IMR-90 (cell line): ENCODE data around the gene IL1F10. TPM values are rescaled to one million over a fixed set of nuclear protein-coding genes. Genes with fewer than 3 reads are reported as not detected.

ENCODE experiments used
- ATAC-seq: fragments of 200-7000 bp; cut with Tn5 transposase; 2 replicates; pipeline ENCODE4 v1.9.1; 2020; ENCODE audit warnings: low read depth, mild to moderate bottlenecking, moderate library complexity
- BruUV-seq: library from RNA; stranded (reverse); fragments of 400-500 nt; replicated peaks from 2 replicates; lab custom pipeline; 2021; lab: Mats Ljungman, UMichigan
- CTCF ChIA-PET: fragments of 300-600 bp; formaldehyde crosslinking; extraction: SDS; loops from one replicate; lab custom pipeline; 2021; ENCODE audit warnings: antibody characterized with exemption; lab: Yijun Ruan, JAX
- POLR2A ChIA-PET: fragments of 300-600 bp; sonication (Branson Sonifier 250); formaldehyde crosslinking; loops from one replicate; lab custom pipeline; 2022; ENCODE audit warnings: antibody characterized with exemption; ENCODE audit not compliant: unreplicated experiment; lab: Charles Lee
- DNase-seq: peaks from one replicate; pipeline ENCODE4 v3.0.0; 2013
- H2AFZ ChIP-seq: replicated peaks from 2 replicates; pipeline ENCODE3; 2013; ENCODE audit warnings: low read length, mild to moderate bottlenecking; ENCODE audit not compliant: poor library complexity
- H2AK5ac ChIP-seq: 2 replicates; pipeline ENCODE4 v1.6.1; 2013; ENCODE audit warnings: low read depth, low read length, inconsistent platforms
- H2AK9ac ChIP-seq: replicated peaks from 2 replicates; pipeline ENCODE3; 2013; ENCODE audit warnings: mild to moderate bottlenecking, low read depth, low read length, moderate library complexity; ENCODE audit not compliant: poor library complexity
- H2BK120ac ChIP-seq: 2 replicates; pipeline ENCODE4 v1.6.1; 2013; ENCODE audit warnings: low read depth, low read length, inconsistent platforms
- H2BK15ac ChIP-seq: 3 replicates; pipeline ENCODE4 v1.6.1; 2013; ENCODE audit warnings: low read depth, low read length, inconsistent platforms
- H2BK20ac ChIP-seq: 2 replicates; pipeline ENCODE4 v1.6.1; 2013; ENCODE audit warnings: low read depth, mild to moderate bottlenecking, inconsistent platforms, low read length, moderate library complexity
- H2BK5ac ChIP-seq: 2 replicates; pipeline ENCODE4 v1.6.1; 2013; ENCODE audit warnings: mild to moderate bottlenecking, low read depth, low read length, inconsistent platforms; ENCODE audit not compliant: poor library complexity, severe bottlenecking
- H3K14ac ChIP-seq: replicated peaks from 2 replicates; pipeline ENCODE4 v1.6.1; 2013; ENCODE audit warnings: low read depth, low read length, inconsistent platforms
- H3K18ac ChIP-seq: 2 replicates; pipeline ENCODE4 v1.6.1; 2013; ENCODE audit warnings: low read depth, low read length, control low read depth
- H3K23ac ChIP-seq: 2 replicates; pipeline ENCODE4 v1.6.1; 2013; ENCODE audit warnings: low read depth, low read length, inconsistent platforms
- H3K27ac ChIP-seq: 2 replicates; pipeline ENCODE4 v1.5.1; 2013; ENCODE audit warnings: mild to moderate bottlenecking, control low read depth, low read length; ENCODE audit not compliant: insufficient read depth
- H3K27me3 ChIP-seq: 2 replicates; pipeline ENCODE4 v1.6.1; 2013; ENCODE audit warnings: low read length; ENCODE audit not compliant: control insufficient read depth, insufficient read depth
- H3K36me3 ChIP-seq: 2 replicates; pipeline ENCODE4 v1.6.1; 2013; ENCODE audit warnings: low read length, mixed read lengths; ENCODE audit not compliant: control insufficient read depth, insufficient read depth
- H3K4ac ChIP-seq: 2 replicates; pipeline ENCODE4 v1.6.1; 2013; ENCODE audit warnings: low read depth, low read length, inconsistent platforms
- H3K4me1 ChIP-seq: 2 replicates; pipeline ENCODE4 v1.6.1; 2013; ENCODE audit warnings: low read length, mixed read lengths; ENCODE audit not compliant: control insufficient read depth, insufficient read depth
- H3K4me2 ChIP-seq: 2 replicates; pipeline ENCODE4 v1.6.1; 2013; ENCODE audit warnings: low read depth, mild to moderate bottlenecking, control low read depth, low read length, moderate library complexity
- H3K4me3 ChIP-seq: 2 replicates; pipeline ENCODE4 v1.5.1; 2013; ENCODE audit warnings: low read depth, mild to moderate bottlenecking, control low read depth, low read length, moderate library complexity; ENCODE audit not compliant: insufficient read depth
- H3K56ac ChIP-seq: 2 replicates; pipeline ENCODE4 v1.6.1; 2013; ENCODE audit warnings: low read length, inconsistent platforms; ENCODE audit not compliant: insufficient read depth; ENCODE audit errors: extremely low read depth
- H3K79me1 ChIP-seq, 2 experiments: 2 replicates each; pipeline ENCODE4 v1.6.1; 2013; ENCODE audit warnings: low read length in 2 of 2, inconsistent platforms in 1 of 2, low read depth in 1 of 2
- H3K9ac ChIP-seq: 2 replicates; pipeline ENCODE4 v1.6.1; 2013; ENCODE audit warnings: low read depth, low read length, control low read depth
- H3K9me1 ChIP-seq: 2 replicates; pipeline ENCODE4 v1.6.1; 2013; ENCODE audit warnings: low read length, inconsistent platforms; ENCODE audit not compliant: insufficient read depth
- H3K9me3 ChIP-seq: 2 replicates; pipeline ENCODE4 v1.6.1; 2013; ENCODE audit warnings: low read length; ENCODE audit not compliant: control insufficient read depth, insufficient read depth
- H4K20me1 ChIP-seq: 2 replicates; pipeline ENCODE4 v1.6.1; 2013; ENCODE audit warnings: low read length, inconsistent platforms; ENCODE audit not compliant: insufficient read depth
- H4K5ac ChIP-seq: 2 replicates; pipeline ENCODE4 v1.6.1; 2013; ENCODE audit warnings: mild to moderate bottlenecking, low read depth, low read length, control low read depth
- H4K8ac ChIP-seq, 2 experiments: 2 replicates each; pipeline ENCODE4 v1.6.1; 2013; ENCODE audit warnings: low read depth in 2 of 2, low read length in 2 of 2, control low read depth in 1 of 2, inconsistent platforms in 1 of 2
- H4K91ac ChIP-seq: 2 replicates; pipeline ENCODE4 v1.6.1; 2013; ENCODE audit warnings: low read depth, low read length, inconsistent platforms; ENCODE audit not compliant: insufficient read depth
- BHLHE40 ChIP-seq: fragments of 150-350 bp; IDR thresholded peaks from 2 replicates; pipeline ENCODE4 v1.6.1; 2016; ENCODE audit warnings: mild to moderate bottlenecking, low read depth, low read length
- CEBPB ChIP-seq: IDR thresholded peaks from 2 replicates; pipeline ENCODE4 v1.6.1; 2012; ENCODE audit warnings: low read depth, low read length, improper control_type of control experiment
- CHD1 ChIP-seq: IDR thresholded peaks from 2 replicates; pipeline ENCODE4 v1.6.1; 2012; ENCODE audit warnings: low read depth, low read length, improper control_type of control experiment
- ELK1 ChIP-seq: fragments of 150-350 bp; IDR thresholded peaks from 2 replicates; pipeline ENCODE4 v1.6.1; 2016; ENCODE audit warnings: low read depth, mild to moderate bottlenecking, low read length, moderate library complexity, borderline replicate concordance
- FOS ChIP-seq: fragments of 150-350 bp; IDR thresholded peaks from 2 replicates; pipeline ENCODE4 v1.6.1; 2016; ENCODE audit warnings: low read depth, low read length
- MAFK ChIP-seq: IDR thresholded peaks from 2 replicates; pipeline ENCODE4 v1.6.1; 2012; ENCODE audit warnings: low read depth, low read length, improper control_type of control experiment
- MAZ ChIP-seq: IDR thresholded peaks from 2 replicates; pipeline ENCODE4 v1.6.1; 2012; ENCODE audit warnings: low read depth, mild to moderate bottlenecking, low read length, improper control_type of control experiment, moderate library complexity, borderline replicate concordance
- MXI1 ChIP-seq: IDR thresholded peaks from 2 replicates; pipeline ENCODE4 v1.6.1; 2012; ENCODE audit warnings: low read depth, mild to moderate bottlenecking, low read length, moderate library complexity, borderline replicate concordance
- POLR2A ChIP-seq: IDR thresholded peaks from 2 replicates; pipeline ENCODE4 v1.6.1; 2012; ENCODE audit warnings: mild to moderate bottlenecking, low read depth, low read length
- RAD21 ChIP-seq: IDR thresholded peaks from 2 replicates; pipeline ENCODE4 v1.6.1; 2012; ENCODE audit warnings: low read length, improper control_type of control experiment
- RCOR1 ChIP-seq: IDR thresholded peaks from 2 replicates; pipeline ENCODE4 v1.6.1; 2012; ENCODE audit warnings: mild to moderate bottlenecking, low read length, improper control_type of control experiment; ENCODE audit not compliant: insufficient replicate concordance
- RFX5 ChIP-seq: IDR thresholded peaks from 2 replicates; pipeline ENCODE4 v1.8.0; 2012; ENCODE audit warnings: low read depth, mild to moderate bottlenecking, low read length, moderate library complexity
- SMC3 ChIP-seq: fragments of 150-350 bp; IDR thresholded peaks from 2 replicates; pipeline ENCODE4 v1.6.1; 2016; ENCODE audit warnings: low read depth, mild to moderate bottlenecking, antibody characterized with exemption, low read length, moderate library complexity
- USF2 ChIP-seq: fragments of 150-350 bp; IDR thresholded peaks from 2 replicates; pipeline ENCODE4 v1.6.1; 2017; ENCODE audit warnings: mild to moderate bottlenecking, antibody characterized with exemption, low read length, low read depth
- WGBS, 2 experiments: methylation state at CpG; one replicate each; pipeline versions ENCODE4 v1.1.5 to v1.1.7; 2013; ENCODE audit warnings: missing lambda C conversion rate in 2 of 2; ENCODE audit not compliant: insufficient read length in 1 of 2; ENCODE audit errors: extremely low coverage in 2 of 2; 5-methylcytosine and 5-hydroxymethylcytosine counted together
- dilution Hi-C: fragments of 300-500 bp; cut with HindIII; formaldehyde crosslinking; loops from one replicate; pipeline ENCODE4 v1.14.3; 2018; ENCODE audit warnings: low sequenced_read_pairs; ENCODE audit not compliant: unreplicated experiment
- in situ Hi-C: fragments of 300-500 bp; cut with MboI; formaldehyde crosslinking; loops from 3 replicates; pipeline ENCODE4 v1.14.3; 2019; ENCODE audit warnings: low sequenced_read_pairs, inconsistent platforms, mixed read lengths
- intact Hi-C: fragments of 100-400 bp; cut with micrococcal nuclease; formaldehyde crosslinking; loops from 2 replicates; pipeline ENCODE4 v1.10.0; 2022
- polyA plus RNA-seq, 3 experiments: library from polyadenylated mRNA; depleted of rRNA; stranded (reverse); fragments of >200 nt; gene quantifications; 2 replicates each; pipeline ENCODE4 v1.2.3, GENCODE V29; 2012; ENCODE audit warnings: low replicate concordance in 1 of 3
- total RNA-seq: library from RNA; depleted of rRNA; stranded (reverse); fragments of >200 nt; gene quantifications from 2 replicates; pipeline ENCODE4 v1.2.3, GENCODE V29; 2012
- TF ChIP-seq, protein P1 (sequence below): conservative IDR thresholded peaks from 2 replicates; pipeline ENCODE4 v1.5.1; 2012; ENCODE audit warnings: mild to moderate bottlenecking, low read depth, low read length, improper control_type of control experiment

IL1F10 gene
- total and polyA plus RNA-seq, 2 of the 4 experiments (the other 2 are of a cell fraction), result not detected

GRCh38 chr2:113120861-113121260 lies 53.1 kb downstream of the IL1F10 start:
- Histone ChIP-seq H2BK5ac (no peak overlapping the region), H4K20me1 (no peaks in the 10 kb centered on the region), H3K14ac (no peak overlapping the region), H2AK9ac (no peak overlapping the region), H3K9ac (no peak overlapping the region), H3K4ac (no peak overlapping the region), H3K79me1 (no peaks in the 10 kb centered on the region), H2BK15ac (no peak overlapping the region), H3K4me3 (no peak overlapping the region), H2AFZ (no peak overlapping the region), H3K36me3 (no peaks in the 10 kb centered on the region), H2BK20ac (no peak overlapping the region), H2BK120ac (no peak overlapping the region), H3K18ac (no peak overlapping the region), H3K27me3 (peaks cover 10% of the 10 kb centered on the region), H3K27ac (no peak overlapping the region), H4K8ac (no peak overlapping the region), H4K91ac (no peak overlapping the region), H3K9me3 (no peaks in the 10 kb centered on the region), H2AK5ac (no peak overlapping the region), H3K4me1 (no peaks in the 10 kb centered on the region), H3K4me2 (no peak overlapping the region), H3K9me1 (no peaks in the 10 kb centered on the region), H4K5ac (no peak overlapping the region), H3K23ac (no peak overlapping the region), H3K56ac (no peak overlapping the region)
- intact Hi-C loops, result no loop called here
- TF ChIP-seq MXI1 (no peak), MAZ (no peak), ELK1 (no peak), RAD21 (no peak), CEBPB (no peak), FOS (no peak), BHLHE40 (no peak), SMC3 (no peak), POLR2A (no peak), CHD1 (no peak), MAFK (no peak), RFX5 (no peak), RCOR1 (no peak), USF2 (no peak)
- TF ChIP-seq, protein P1, sequence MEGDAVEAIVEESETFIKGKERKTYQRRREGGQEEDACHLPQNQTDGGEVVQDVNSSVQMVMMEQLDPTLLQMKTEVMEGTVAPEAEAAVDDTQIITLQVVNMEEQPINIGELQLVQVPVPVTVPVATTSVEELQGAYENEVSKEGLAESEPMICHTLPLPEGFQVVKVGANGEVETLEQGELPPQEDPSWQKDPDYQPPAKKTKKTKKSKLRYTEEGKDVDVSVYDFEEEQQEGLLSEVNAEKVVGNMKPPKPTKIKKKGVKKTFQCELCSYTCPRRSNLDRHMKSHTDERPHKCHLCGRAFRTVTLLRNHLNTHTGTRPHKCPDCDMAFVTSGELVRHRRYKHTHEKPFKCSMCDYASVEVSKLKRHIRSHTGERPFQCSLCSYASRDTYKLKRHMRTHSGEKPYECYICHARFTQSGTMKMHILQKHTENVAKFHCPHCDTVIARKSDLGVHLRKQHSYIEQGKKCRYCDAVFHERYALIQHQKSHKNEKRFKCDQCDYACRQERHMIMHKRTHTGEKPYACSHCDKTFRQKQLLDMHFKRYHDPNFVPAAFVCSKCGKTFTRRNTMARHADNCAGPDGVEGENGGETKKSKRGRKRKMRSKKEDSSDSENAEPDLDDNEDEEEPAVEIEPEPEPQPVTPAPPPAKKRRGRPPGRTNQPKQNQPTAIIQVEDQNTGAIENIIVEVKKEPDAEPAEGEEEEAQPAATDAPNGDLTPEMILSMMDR, result no peak
- in situ Hi-C loops, result no loop called here
- dilution Hi-C loops, result no loop called here
- ChIA-PET CTCF (no interaction called here), POLR2A (no interaction called here)
- no peak for DNase-seq
- BruUV-seq, result no TSS peak
- no peak for ATAC-seq
- 80% methylated on average over 1 of the region's 3 CpGs; no CpG with 5 or more reads in 1 of the 2 experiments for WGBS, 2 experiments
